NCI-H2029 treated with DMSO at 0.1 percent for 48 hours (cell line): ENCODE data around the gene ACVR2B.

ENCODE experiments used
- DNase-seq: peaks from one replicate; lab custom pipeline; 2025; lab: John Stamatoyannopoulos, UW

The ACVR2B gene

GRCh38 chr3:38488949-38489348 is 35.3 kb downstream of the ACVR2B start:
- no peak for DNase-seq

GRCh38 chr3:38489766-38490165 is 36.1 kb downstream of the ACVR2B start:
- no peak for DNase-seq

DNA sequence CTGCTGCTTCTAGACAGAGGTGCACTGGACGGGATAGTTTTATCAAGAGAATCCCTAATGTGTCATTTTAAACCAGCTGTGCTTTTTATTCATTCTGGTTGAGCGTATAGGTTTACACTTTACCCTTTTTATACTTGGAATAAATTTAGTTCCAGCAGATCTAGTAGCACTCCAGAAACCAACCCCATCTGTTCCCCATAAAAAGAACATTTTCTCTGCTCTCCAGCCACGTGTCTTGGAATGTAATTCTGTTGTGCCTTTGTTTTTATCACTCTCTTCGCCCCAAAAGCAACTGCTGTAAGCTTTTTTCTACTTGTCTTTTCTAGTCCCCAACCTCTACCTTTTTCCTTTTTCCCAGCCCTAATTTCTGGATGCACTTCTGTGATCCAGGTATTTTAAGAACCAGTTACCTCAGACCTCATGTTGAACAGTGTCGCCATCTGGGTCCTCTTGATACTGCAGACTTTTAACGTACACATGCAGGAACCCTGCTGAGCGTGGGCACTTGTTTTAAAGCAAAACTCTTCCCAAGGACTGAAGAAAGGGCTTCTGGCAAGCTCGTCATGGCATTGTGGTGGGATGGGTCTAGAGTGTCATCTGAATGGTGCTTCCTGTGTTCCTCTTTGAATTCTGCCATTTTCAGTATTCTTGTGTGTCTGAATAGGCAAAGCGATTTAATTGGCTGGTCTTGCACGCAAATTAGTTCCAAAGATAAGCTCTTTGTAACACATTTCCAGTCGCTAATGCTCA is 36.8 kb downstream of the ACVR2B start:
- DNase-seq: no peak

DNA sequence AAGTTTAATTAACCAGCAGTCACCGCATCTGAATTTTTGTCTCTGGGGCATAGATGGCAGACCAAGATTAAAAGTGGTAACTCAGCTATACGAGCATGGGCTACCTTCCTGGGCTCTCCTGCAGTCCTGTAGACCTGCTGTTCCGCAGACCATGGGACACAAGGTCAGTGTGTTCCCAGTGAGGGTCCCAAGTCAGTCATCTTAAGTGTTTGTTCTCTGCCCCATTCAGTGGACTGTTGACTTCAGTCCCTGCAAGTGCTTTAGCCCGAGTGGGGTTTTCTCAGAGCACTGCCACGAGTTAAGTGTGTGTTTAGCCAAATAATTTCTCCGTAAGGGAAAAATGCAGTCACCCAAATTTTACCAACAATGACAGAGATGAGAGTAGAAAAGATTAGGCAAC is 37.5 kb downstream of the ACVR2B start:
- no peak for DNase-seq

DNA sequence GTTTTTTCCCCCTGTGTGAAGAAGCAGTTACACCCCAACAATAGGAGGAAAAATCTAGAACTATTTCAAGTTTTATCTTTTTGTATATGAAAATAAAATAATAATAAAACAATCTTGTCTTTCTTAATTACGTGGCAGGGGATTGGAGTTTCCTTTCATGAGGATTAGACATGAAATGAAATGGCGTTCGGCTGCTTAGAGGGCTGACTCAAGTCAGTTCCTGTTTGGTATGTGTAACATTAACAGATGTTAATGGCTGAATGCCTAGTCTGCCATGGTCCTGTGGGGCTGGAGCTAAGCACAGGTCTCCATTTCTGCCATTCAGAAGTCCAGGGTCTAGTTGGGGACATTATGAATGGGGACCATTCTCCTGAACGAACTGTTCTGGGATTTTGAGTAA is 39.3 kb downstream of the ACVR2B start:
- no peak for DNase-seq

DNA sequence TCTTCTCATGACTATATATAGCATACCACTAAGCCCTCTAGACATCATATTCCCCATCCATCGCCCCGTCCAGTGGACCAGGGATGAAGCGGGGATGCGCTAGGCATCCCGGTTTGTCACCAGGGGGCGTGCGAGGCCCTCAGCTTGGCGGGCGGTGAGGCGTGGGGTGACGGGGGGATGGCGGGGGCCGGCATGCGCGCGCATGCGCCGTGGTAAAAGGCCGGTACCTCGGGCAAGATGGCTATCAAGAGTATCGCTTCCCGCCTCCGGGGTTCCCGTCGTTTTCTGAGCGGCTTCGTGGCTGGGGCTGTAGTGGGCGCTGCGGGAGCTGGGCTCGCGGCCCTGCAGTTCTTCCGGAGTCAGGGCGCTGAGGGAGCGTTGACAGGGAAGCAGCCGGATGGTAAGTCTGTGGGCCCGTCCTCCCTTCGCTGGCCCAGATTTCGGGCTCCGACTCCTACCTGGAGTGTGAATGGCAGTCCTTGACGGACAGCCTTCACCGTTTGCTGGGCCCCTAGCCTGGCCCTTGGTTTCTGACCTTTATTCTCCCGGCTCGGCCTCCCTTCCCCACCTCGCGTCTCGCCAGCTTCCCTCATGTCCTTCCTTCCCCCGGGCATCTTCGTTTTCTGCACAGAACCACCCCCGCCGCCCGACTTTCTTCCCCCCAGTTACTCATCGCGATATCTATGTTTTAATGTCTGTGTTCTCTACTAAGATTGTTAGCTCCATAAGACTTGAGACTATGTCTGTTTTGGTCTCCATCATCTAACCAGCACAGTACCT is 42.6 kb downstream of the ACVR2B start, which contains the start of gene EXOG:
Gene EXOG, plus strand, starts transcription at position 210 of the 780 bp plus-strand sequence. Its CDS starts 28 bp downstream, at position 238.
- peak; percentile 72 for DNase-seq

- DNase-seq: no peak
These were observed 43.3 kb downstream of the ACVR2B start for GRCh38 chr3:38497031-38497430.

DNA sequence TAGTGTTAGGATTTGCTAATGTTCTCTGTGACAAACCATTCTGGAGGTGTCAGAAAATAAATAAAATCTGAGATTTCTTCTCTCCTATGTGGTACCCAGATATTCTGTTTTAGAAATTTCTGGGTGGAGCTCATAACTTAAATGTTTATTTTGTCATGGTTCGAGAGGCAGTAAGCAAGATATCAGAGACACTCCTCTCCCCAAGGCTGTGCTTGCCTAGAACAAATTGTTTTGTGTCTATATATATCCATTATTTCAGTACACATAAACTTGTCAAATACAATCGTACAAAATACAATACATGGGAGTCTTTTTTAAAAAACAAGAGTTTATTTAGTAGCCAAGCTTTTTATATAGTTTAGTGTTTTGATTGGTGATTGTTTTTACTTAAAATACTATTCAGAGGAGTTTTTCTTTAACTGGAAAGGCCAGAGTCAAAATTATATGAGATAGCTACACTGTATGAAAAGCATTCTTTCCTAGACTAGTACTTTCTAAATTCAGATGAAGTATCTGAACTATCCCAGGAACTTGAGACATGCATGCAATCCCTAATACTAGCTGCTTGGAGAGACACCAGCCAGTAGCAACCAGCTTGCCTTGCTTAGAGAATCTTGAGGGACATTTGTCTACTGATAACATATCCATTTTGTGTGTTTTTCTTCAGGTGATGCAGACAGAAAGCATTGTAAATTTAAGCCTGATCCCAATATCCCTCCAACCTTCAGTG is 47.2 kb downstream of the ACVR2B start:
- DNase-seq: no peak

GRCh38 chr3:38507120-38507519 is 53.4 kb downstream of the ACVR2B start:
- DNase-seq: no peak

DNA sequence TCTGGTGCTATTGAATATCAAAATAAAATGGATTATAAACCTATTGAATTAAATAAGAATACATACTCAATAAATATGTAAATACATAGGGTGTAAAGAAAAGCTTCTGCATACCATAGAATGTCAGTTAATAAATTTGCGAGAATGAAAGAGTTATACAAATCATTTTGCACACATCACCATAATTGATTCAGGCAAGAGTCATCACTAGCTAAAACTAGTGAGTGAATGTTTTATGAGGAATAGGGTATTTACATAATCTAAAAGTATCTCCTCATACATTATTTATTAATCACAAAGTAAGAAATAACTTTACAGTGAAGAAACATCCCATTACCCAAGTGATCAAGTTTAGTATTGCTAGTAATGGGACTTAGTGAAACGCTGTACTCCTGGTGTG is 56.0 kb downstream of the ACVR2B start:
- no peak for DNase-seq

- no peak for DNase-seq
These were observed 56.9 kb downstream of the ACVR2B start for GRCh38 chr3:38510631-38511030.

GRCh38 chr3:38511546-38511945 is 57.9 kb downstream of the ACVR2B start:
- DNase-seq: no peak

- no peak for DNase-seq
These were observed 61.7 kb downstream of the ACVR2B start for GRCh38 chr3:38515367-38515766.

- no peak for DNase-seq
These were observed 63.0 kb downstream of the ACVR2B start for GRCh38 chr3:38516669-38517068.

DNA sequence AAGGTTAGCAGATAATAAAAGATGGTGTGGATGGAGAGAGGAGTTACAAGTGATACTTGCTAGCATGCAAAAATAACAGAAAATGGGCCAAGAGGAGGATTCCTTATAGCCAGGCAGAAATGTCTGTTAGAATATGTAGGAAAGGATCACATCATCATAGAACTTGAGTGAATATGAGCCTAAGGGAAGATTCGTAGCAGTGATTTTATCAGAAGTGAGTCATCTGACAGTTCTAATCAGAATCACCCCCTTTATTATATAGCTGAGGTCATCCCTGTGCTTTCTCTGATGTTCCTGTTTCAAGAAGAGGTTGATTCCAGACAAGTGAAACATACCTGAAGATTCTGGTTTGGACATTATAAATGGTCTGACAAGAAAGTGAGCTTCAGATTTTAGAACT is 65.3 kb downstream of the ACVR2B start:
- DNase-seq: no peak

GRCh38 chr3:38519651-38520050 is 66.0 kb downstream of the ACVR2B start:
- no peak for DNase-seq

DNA sequence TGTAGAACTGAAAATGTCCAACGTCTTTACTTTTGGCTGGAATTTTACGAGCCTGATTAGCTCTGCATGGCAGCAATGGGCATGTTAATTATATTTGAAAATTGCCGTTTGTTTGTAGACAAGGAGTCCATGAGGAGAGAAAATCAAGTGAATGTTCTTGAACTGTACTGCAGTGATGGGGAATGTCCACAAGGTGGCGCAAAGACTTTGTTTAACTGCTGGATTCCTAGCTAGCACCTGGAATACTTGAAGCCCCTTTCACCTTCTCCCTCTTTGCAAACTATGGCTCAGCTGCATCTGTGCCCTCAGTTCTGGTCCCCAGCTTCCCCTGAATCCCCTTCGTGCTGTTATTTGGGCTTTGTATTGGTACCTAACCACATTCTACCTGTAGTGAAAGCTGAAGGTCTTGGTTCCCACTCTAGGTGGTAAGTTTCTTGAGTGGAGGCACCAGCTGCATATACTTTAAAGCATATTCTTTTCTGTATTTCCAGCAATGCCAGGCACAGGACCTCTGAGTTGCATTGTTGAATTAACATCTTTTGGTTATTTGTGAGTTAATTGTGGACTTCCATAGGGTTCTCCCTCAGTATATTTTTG is 67.8 kb downstream of the ACVR2B start:
- peak; percentile 73 for DNase-seq

GRCh38 chr3:38522002-38522401 is 68.3 kb downstream of the ACVR2B start:
- no peak for DNase-seq

DNA sequence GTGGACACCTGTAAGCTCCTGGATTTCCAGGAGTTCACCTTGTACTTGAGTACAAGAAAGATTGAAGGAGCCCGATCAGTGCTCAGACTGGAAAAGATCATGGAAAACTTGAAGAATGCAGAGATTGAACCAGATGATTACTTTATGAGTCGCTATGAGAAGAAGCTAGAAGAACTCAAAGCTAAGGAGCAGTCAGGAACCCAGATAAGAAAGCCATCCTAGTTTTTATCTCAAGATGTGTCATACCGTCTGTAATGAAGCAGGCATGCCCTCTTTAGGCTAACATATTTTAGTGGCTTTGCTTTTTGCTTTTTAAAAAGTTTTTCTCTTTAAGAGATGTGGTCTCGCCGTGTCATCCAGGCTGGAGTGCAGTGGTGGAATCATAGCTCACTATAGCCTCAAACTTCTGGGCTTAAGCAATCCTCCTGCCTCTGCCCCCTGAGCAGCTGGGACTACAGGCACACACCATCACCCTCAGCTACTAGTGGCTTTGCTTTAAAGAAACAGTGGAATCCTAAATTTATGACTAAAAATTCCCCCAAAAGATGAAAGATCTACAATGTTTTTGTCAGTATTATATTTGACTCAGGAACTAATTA is 70.5 kb downstream of the ACVR2B start:
- DNase-seq: no peak

DNA sequence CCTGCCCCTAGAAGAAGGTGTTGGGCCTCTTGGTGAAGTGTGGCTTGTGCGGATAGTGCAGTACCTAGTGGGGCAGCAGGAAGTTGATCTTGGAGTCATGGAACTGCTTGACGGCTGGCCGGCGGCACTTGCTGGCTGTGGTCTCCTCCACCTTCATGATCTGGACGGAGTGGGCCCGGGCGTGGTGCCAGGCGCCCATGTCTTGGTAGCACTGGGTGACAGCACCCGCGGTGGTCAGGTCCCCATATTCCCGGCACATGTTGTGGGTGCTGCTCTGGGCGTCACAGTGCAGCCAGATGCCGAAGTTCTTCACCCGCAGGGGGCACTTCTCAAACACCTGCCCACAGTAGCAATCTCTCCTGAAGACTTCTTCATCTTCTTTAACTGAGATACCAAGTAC is 73.1 kb downstream of the ACVR2B start:
- no peak for DNase-seq

- DNase-seq: no peak
These were observed 74.8 kb downstream of the ACVR2B start for GRCh38 chr3:38528457-38528856.

- no peak for DNase-seq
These were observed 78.8 kb downstream of the ACVR2B start for GRCh38 chr3:38532529-38532928.
